Measurements from ENCODE around the gene NEMP1. TPM values are rescaled to one million over a fixed set of nuclear protein-coding genes. Genes with fewer than 3 reads are reported as not detected.

NEMP1 gene
- total RNA-seq, 1 experiment from 2014 or later, result 36.6 TPM

DNA sequence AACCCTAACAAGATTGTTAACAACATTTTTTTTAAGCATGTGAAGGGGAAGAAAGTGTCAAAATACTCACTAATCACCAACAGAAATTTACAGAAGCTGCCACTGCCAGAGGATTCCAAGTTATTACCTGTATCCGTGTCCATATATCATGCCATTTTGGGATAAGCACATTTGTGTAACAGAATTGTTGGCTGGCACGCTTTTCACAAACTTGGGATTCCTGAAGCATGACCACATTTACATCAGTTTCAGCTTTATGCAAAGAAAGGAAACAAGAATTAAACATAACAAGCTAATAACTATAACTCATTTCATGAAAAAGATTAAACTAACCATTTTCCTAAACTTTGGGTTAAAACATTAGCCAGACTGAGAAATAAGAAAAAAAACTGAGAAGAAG lies 5.9 kb downstream of the NEMP1 start:
- no peak for DNase-seq
- H2AFZ ChIP-seq, result no peak overlapping the region
- H3K4me2 ChIP-seq, result no peak overlapping the region
- H3F3A ChIP-seq (ENCODE audit: insufficient read depth, low read depth), result 0 out of 2 replicates have a peak, but pooled peaks cover 10% of the 10 kb centered on the region
- TF ChIP-seq, protein P1, sequence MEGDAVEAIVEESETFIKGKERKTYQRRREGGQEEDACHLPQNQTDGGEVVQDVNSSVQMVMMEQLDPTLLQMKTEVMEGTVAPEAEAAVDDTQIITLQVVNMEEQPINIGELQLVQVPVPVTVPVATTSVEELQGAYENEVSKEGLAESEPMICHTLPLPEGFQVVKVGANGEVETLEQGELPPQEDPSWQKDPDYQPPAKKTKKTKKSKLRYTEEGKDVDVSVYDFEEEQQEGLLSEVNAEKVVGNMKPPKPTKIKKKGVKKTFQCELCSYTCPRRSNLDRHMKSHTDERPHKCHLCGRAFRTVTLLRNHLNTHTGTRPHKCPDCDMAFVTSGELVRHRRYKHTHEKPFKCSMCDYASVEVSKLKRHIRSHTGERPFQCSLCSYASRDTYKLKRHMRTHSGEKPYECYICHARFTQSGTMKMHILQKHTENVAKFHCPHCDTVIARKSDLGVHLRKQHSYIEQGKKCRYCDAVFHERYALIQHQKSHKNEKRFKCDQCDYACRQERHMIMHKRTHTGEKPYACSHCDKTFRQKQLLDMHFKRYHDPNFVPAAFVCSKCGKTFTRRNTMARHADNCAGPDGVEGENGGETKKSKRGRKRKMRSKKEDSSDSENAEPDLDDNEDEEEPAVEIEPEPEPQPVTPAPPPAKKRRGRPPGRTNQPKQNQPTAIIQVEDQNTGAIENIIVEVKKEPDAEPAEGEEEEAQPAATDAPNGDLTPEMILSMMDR (conservative IDR thresholded peaks at IDR 0.05), result no peak
- no peak for TF ChIP-seq EZH2 (IDR thresholded peaks at IDR 0.05; ENCODE audit: low read depth)
- no peak overlapping the region for H3K4me3 ChIP-seq
- intact Hi-C loops (cut with micrococcal nuclease; ENCODE audit: unreplicated experiment), result no loop called here
- H3K9me2 ChIP-seq (ENCODE audit: insufficient read depth), result no peaks in the 10 kb centered on the region
- CTCF ChIA-PET, result interaction anchor here (0.6 to 0.9 kb wide), 2 partner anchors 10 to 39 kb away, joined by 3 read pairs; no protein-coding TSS in a partner anchor
- no peaks in the 10 kb centered on the region for H3K27me3 ChIP-seq (ENCODE audit: insufficient read depth, low read depth)
- peaks cover 5% of the 10 kb centered on the region for H3K4me1 ChIP-seq (replicated peaks; ENCODE audit: insufficient read depth)
- no peaks in the 10 kb centered on the region for H3K9me3 ChIP-seq (ENCODE audit: insufficient read depth, low read depth)
- peaks cover 11% of the 10 kb centered on the region for H3K79me2 ChIP-seq (ENCODE audit: low read depth)
- H4K20me1 ChIP-seq (ENCODE audit: insufficient read depth), result no peaks in the 10 kb centered on the region
- no TSS peak for BruUV-seq (replicated peaks)
- H3K27ac ChIP-seq, result no peak overlapping the region
- H3K36me3 ChIP-seq (ENCODE audit: low read depth), result peaks cover 5% of the 10 kb centered on the region; the same call in 1 of the 2 replicates
- POLR2A ChIA-PET (ENCODE audit: unreplicated experiment), result no interaction called here

DNA sequence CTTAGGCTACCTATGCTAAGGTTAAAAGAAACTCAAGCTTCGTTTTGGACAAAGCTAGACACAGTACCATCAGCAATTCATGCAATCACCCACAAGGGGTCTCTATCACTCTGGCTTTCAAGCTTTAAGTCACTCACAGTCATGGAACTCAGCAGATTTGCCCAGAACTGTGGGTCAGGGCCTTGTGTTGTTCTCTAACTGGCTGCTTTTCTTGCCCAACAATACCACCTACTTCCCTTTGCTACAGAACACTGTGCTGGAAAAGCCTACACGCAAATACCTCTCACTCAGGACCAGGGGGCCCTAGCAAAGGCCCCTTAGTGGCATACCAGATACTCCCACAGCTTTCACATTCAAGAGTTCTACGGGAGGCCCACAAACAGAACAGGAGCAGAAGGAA lies 9.1 kb downstream of the NEMP1 start:
- POLR2A ChIA-PET (ENCODE audit: unreplicated experiment), result interaction anchor here (0.6 to 1.2 kb wide), 5 partner anchors 10 to 554 kb away, joined by 3 to 19 read pairs (median 5); partner anchors contain the start of gene STAT6
- Histone ChIP-seq H3K9me2 (ENCODE audit: insufficient read depth) (no peaks in the 10 kb centered on the region), H3K36me3 (ENCODE audit: low read depth) (peaks cover 5% of the 10 kb centered on the region; the same call in 1 of the 2 replicates), H3K9me3 (ENCODE audit: insufficient read depth, low read depth) (no peaks in the 10 kb centered on the region), H3K4me3 (no peak overlapping the region), H3K4me2 (no peak overlapping the region), H2AFZ (no peak overlapping the region), H4K20me1 (ENCODE audit: insufficient read depth) (no peaks in the 10 kb centered on the region), H3K27ac (no peak overlapping the region), H3K79me2 (ENCODE audit: low read depth) (no peaks in the 10 kb centered on the region), H3F3A (ENCODE audit: insufficient read depth, low read depth) (peaks cover 13% of the 10 kb centered on the region; the same call in 1 of the 2 replicates), H3K27me3 (ENCODE audit: insufficient read depth, low read depth) (no peaks in the 10 kb centered on the region), H3K4me1 (replicated peaks; ENCODE audit: insufficient read depth) (no peaks in the 10 kb centered on the region)
- peak; percentile 31 to 60 for DNase-seq
- CTCF ChIA-PET, result interaction anchor here (0.6 to 1.4 kb wide), 10 partner anchors 9 to 383 kb away, joined by 3 to 25 read pairs (median 4); partner anchors contain the start of genes LRP1, SHMT2 and STAT6
- BruUV-seq (replicated peaks), result no TSS peak
- intact Hi-C loops (cut with micrococcal nuclease; ENCODE audit: unreplicated experiment), result loop anchor here (1.0 to 2.0 kb wide), 3 partner anchors 43 to 114 kb away; no protein-coding TSS in a partner anchor
- no peak for TF ChIP-seq EZH2 (IDR thresholded peaks at IDR 0.05; ENCODE audit: low read depth)
- TF ChIP-seq, protein P1 (conservative IDR thresholded peaks at IDR 0.05), result peak; percentile 81

DNA sequence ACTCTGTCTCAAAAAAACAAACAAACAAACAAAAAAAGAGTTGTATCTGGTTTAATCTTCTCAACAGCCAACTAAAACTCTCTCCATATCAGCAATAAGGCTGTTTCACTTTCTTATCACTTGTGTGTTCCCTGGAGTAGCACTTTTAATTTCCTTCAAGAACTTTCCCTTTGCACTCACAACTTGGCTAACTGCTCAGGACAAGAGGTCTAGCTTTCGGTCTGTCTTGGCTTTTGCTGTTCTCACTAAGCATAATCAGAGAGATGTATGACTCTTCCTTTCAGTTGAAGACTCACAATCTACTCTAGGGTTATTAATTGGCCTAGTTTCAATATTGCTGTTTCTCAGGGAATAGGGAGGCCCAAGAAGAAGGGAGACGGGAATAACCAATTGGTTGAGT lies 12.3 kb downstream of the NEMP1 start:
- no peaks in the 10 kb centered on the region for H3K79me2 ChIP-seq (ENCODE audit: low read depth)
- no peaks in the 10 kb centered on the region for H3K9me2 ChIP-seq (ENCODE audit: insufficient read depth)
- no TSS peak for BruUV-seq (replicated peaks)
- H3K9me3 ChIP-seq (ENCODE audit: insufficient read depth, low read depth), result no peaks in the 10 kb centered on the region
- no peaks in the 10 kb centered on the region; the same call in 1 of the 2 replicates for H4K20me1 ChIP-seq (ENCODE audit: insufficient read depth)
- H3K4me1 ChIP-seq (replicated peaks; ENCODE audit: insufficient read depth), result no peaks in the 10 kb centered on the region
- intact Hi-C loops (cut with micrococcal nuclease; ENCODE audit: unreplicated experiment), result no loop called here
- no peak overlapping the region for H3K4me2 ChIP-seq
- TF ChIP-seq, protein P1 (conservative IDR thresholded peaks at IDR 0.05), result no peak
- peaks cover 14% of the 10 kb centered on the region; the same call in 1 of the 2 replicates for H3F3A ChIP-seq (ENCODE audit: insufficient read depth, low read depth)
- H3K4me3 ChIP-seq, result no peak overlapping the region
- H3K27me3 ChIP-seq (ENCODE audit: insufficient read depth, low read depth), result no peaks in the 10 kb centered on the region
- H3K27ac ChIP-seq, result no peak overlapping the region
- ChIA-PET POLR2A (ENCODE audit: unreplicated experiment) (no interaction called here), CTCF (no interaction called here)
- no peak overlapping the region for H2AFZ ChIP-seq
- DNase-seq, result no peak
- peaks cover 5% of the 10 kb centered on the region; the same call in 1 of the 2 replicates for H3K36me3 ChIP-seq (ENCODE audit: low read depth)

Data from PC-9 (cell line).